WTC11 (cell line): ENCODE data around the gene KRTAP10-2. TPM values are rescaled to one million over a fixed set of nuclear protein-coding genes. Genes with fewer than 3 reads are reported as not detected.
A peak's percentile ranks its signal among the peaks of the same experiment; 100 is the strongest.

ENCODE experiments used
- ATAC-seq: fragments of 200-7000 bp; cut with Tn5 transposase; 2 replicates; pipeline ENCODE4 v1.10.0; 2021; ENCODE audit warnings: mild to moderate bottlenecking, moderate library complexity
- CTCF ChIA-PET: fragments of 300-600 bp; sonication (Branson Sonifier 250); formaldehyde crosslinking; loops from one replicate; lab custom pipeline; 2021; ENCODE audit warnings: antibody characterized with exemption; lab: Charles Lee
- POLR2A ChIA-PET: fragments of 350-600 bp; sonication (Branson Sonifier 250); formaldehyde crosslinking; loops from one replicate; lab custom pipeline; 2021; ENCODE audit warnings: antibody characterized with exemption; lab: Charles Lee
- DNase-seq: peaks from one replicate; pipeline ENCODE4 v3.0.0; 2021; ENCODE audit warnings: low spot score
- H3K27ac Mint-ChIP-seq: 2 replicates; pipeline ENCODE4 v1.8.0; 2021; ENCODE audit warnings: mixed read lengths
- H3K27me3 Mint-ChIP-seq: 2 replicates; pipeline ENCODE4 v1.8.0; 2021; ENCODE audit warnings: low read depth, mild to moderate bottlenecking, moderate library complexity, mixed read lengths
- H3K36me3 Mint-ChIP-seq: 2 replicates; pipeline ENCODE4 v1.8.0; 2021; ENCODE audit warnings: mixed read lengths
- H3K4me1 Mint-ChIP-seq: 2 replicates; pipeline ENCODE4 v1.8.0; 2022; ENCODE audit warnings: mixed read lengths
- H3K4me3 Mint-ChIP-seq: 2 replicates; pipeline ENCODE4 v1.8.0; 2021; ENCODE audit warnings: mild to moderate bottlenecking, moderate library complexity, mixed read lengths
- H3K9me3 Mint-ChIP-seq: 2 replicates; pipeline ENCODE4 v1.8.0; 2021; ENCODE audit warnings: mixed read lengths
- CREB1 ChIP-seq: sonication (generic); formaldehyde crosslinking; IDR thresholded peaks from 2 replicates; pipeline ENCODE4 v1.8.0; 2023; ENCODE audit warnings: mild to moderate bottlenecking, missing genetic modification reagents
- CREM ChIP-seq: sonication (generic); formaldehyde crosslinking; IDR thresholded peaks from 2 replicates; pipeline ENCODE4 v1.8.1; 2022; ENCODE audit warnings: mild to moderate bottlenecking, missing genetic modification reagents, moderate library complexity
- E2F4 ChIP-seq: sonication (generic); formaldehyde crosslinking; IDR thresholded peaks from 2 replicates; pipeline ENCODE4 v1.8.1; 2022; ENCODE audit warnings: low read depth, mild to moderate bottlenecking, moderate library complexity, missing genetic modification reagents, borderline replicate concordance
- FOXP1 ChIP-seq: sonication (generic); formaldehyde crosslinking; IDR thresholded peaks from 2 replicates; pipeline ENCODE4 v1.8.0; 2022; ENCODE audit warnings: missing genetic modification reagents, mild to moderate bottlenecking, moderate library complexity, borderline replicate concordance
- FOXP4 ChIP-seq: sonication (generic); formaldehyde crosslinking; IDR thresholded peaks from 2 replicates; pipeline ENCODE4 v1.8.0; 2022; ENCODE audit warnings: mild to moderate bottlenecking, missing genetic modification reagents
- IRF2 ChIP-seq: sonication (generic); formaldehyde crosslinking; IDR thresholded peaks from 2 replicates; pipeline ENCODE4 v1.8.0; 2022; ENCODE audit warnings: low read depth, missing genetic modification reagents, borderline replicate concordance
- JAZF1 ChIP-seq: fragments of 250-450 bp; sonication (Bioruptor Pico); IDR thresholded peaks from 2 replicates; pipeline ENCODE4 v1.9.0; 2021; ENCODE audit warnings: moderate library complexity, mild to moderate bottlenecking, inconsistent platforms
- JUN ChIP-seq: sonication (generic); formaldehyde crosslinking; IDR thresholded peaks from 2 replicates; pipeline ENCODE4 v1.8.0; 2023; ENCODE audit warnings: mild to moderate bottlenecking, missing genetic modification reagents
- MLX ChIP-seq: sonication (generic); formaldehyde crosslinking; IDR thresholded peaks from 2 replicates; pipeline ENCODE4 v1.8.1; 2023; ENCODE audit warnings: mild to moderate bottlenecking, missing genetic modification reagents, moderate library complexity
- MXD4 ChIP-seq: fragments of 250-450 bp; sonication (Bioruptor Pico); IDR thresholded peaks from 2 replicates; pipeline ENCODE4 v1.8.0; 2021; ENCODE audit warnings: mild to moderate bottlenecking, moderate library complexity, borderline replicate concordance
- MYBL2 ChIP-seq: sonication (generic); formaldehyde crosslinking; IDR thresholded peaks from 2 replicates; pipeline ENCODE4 v1.8.1; 2023; ENCODE audit warnings: mild to moderate bottlenecking, moderate library complexity, missing genetic modification reagents
- NFATC4 ChIP-seq: fragments of 250-450 bp; sonication (Bioruptor Pico); IDR thresholded peaks from 2 replicates; pipeline ENCODE4 v1.9.0; 2021; ENCODE audit warnings: mild to moderate bottlenecking
- NR2C2 ChIP-seq: sonication (generic); formaldehyde crosslinking; IDR thresholded peaks from 2 replicates; pipeline ENCODE4 v1.8.0; 2022; ENCODE audit warnings: mild to moderate bottlenecking, missing genetic modification reagents
- RELA ChIP-seq: sonication (generic); formaldehyde crosslinking; IDR thresholded peaks from 2 replicates; pipeline ENCODE4 v1.8.1; 2022; ENCODE audit warnings: missing genetic modification reagents, mild to moderate bottlenecking, borderline replicate concordance
- ZNF219 ChIP-seq: sonication (generic); formaldehyde crosslinking; IDR thresholded peaks from 2 replicates; pipeline ENCODE4 v1.8.0; 2023; ENCODE audit warnings: missing genetic modification reagents, mild to moderate bottlenecking, borderline replicate concordance
- ZNF396 ChIP-seq: fragments of 250-450 bp; sonication (Bioruptor Pico); IDR thresholded peaks from 2 replicates; pipeline ENCODE4 v1.8.0; 2021; ENCODE audit warnings: mild to moderate bottlenecking, moderate library complexity, borderline replicate concordance
- total RNA-seq: library from RNA; stranded (reverse); gene quantifications from 3 replicates; pipeline ENCODE4 v1.2.3, GENCODE V29; 2021

The KRTAP10-2 gene
- total RNA-seq, 1 experiment from 2014 or later, result not detected

GRCh38 chr21:44526096-44526997, 25.0 kb downstream of the KRTAP10-2 start:
- Mint-ChIP-seq H3K36me3 (no peaks in the 10 kb centered on the region), H3K4me1 (no peaks in the 10 kb centered on the region), H3K4me3 (no peak overlapping the region), H3K27me3 (no peaks in the 10 kb centered on the region), H3K27ac (no peak overlapping the region), H3K9me3 (no peaks in the 10 kb centered on the region)
- ChIA-PET POLR2A (no interaction called here), CTCF (no interaction called here)
- no peak for TF ChIP-seq NFATC4 (CRISPR knock-in tag)
- TF ChIP-seq IRF2 (CRISPR knock-in tag), result no peak
- no peak for TF ChIP-seq FOXP4 (CRISPR knock-in tag)
- no peak for TF ChIP-seq CREB1 (CRISPR knock-in tag)
- TF ChIP-seq CREM (CRISPR knock-in tag), result no peak
- TF ChIP-seq MYBL2, result no peak
- TF ChIP-seq RELA (CRISPR knock-in tag), result no peak
- TF ChIP-seq JUN, result no peak
- no peak for TF ChIP-seq NR2C2
- no peak for TF ChIP-seq MLX (CRISPR knock-in tag)
- DNase-seq (peak; percentile 4), ATAC-seq (no peak)

- no peaks in the 10 kb centered on the region for H3K9me3 Mint-ChIP-seq
- H3K4me3 Mint-ChIP-seq, result no peak overlapping the region
- H3K36me3 Mint-ChIP-seq, result no peaks in the 10 kb centered on the region
- no peaks in the 10 kb centered on the region for H3K4me1 Mint-ChIP-seq
- ATAC-seq, result no peak
- POLR2A ChIA-PET, result interaction anchor here (0.7 kb wide), 1 partner anchor 32 kb away, joined by 3 read pairs; no protein-coding TSS in a partner anchor
- no peak for TF ChIP-seq MXD4 (CRISPR knock-in tag)
- no peak for TF ChIP-seq ZNF219
- TF ChIP-seq ZNF396 (CRISPR knock-in tag), result no peak
- no peak for TF ChIP-seq E2F4 (CRISPR knock-in tag)
- TF ChIP-seq CREB1 (CRISPR knock-in tag), result no peak
- TF ChIP-seq JAZF1 (CRISPR knock-in tag), result no peak
- TF ChIP-seq FOXP1, result no peak
- TF ChIP-seq, all 79 proteins: peak for 0
- H3K27me3 Mint-ChIP-seq, result no peaks in the 10 kb centered on the region
- DNase-seq, result no peak
- no peak overlapping the region for H3K27ac Mint-ChIP-seq
- CTCF ChIA-PET, result no interaction called here
Observed at GRCh38 chr21:44525391-44526095, 25.8 kb downstream of the KRTAP10-2 start.
